ENCODE results near the gene MAN1C1. TPM values are rescaled to one million over a fixed set of nuclear protein-coding genes. Genes with fewer than 3 reads are reported as not detected.

The MAN1C1 gene
- polyA plus RNA-seq, 1 of the 3 experiments (the other 2 are of a cell fraction): 0.20 TPM

- TF ChIP-seq GABPA (IDR thresholded peaks at IDR 0.05; ENCODE audit: low read depth) (no peak), PBX3 (IDR thresholded peaks at IDR 0.05) (no peak), POLR2AphosphoS5 (IDR thresholded peaks at IDR 0.05; ENCODE audit: low read depth, low read length) (no peak), SIN3A (IDR thresholded peaks at IDR 0.05; ENCODE audit: borderline replicate concordance, low read depth, low read length) (no peak), TCF12 (IDR thresholded peaks at IDR 0.05) (no peak)
- Histone ChIP-seq H4K20me1 (ENCODE audit: insufficient read depth) (no peaks in the 10 kb centered on the region), H3K79me2 (ENCODE audit: insufficient read depth) (no peaks in the 10 kb centered on the region), H3K4me3 (ENCODE audit: low read depth in 2 of 2, low read length in 1 of 2) (no peak overlapping the region), H3K27ac (ENCODE audit: low read depth in 2 of 2, low read length in 1 of 2) (peak overlapping the region in 1 of 2 experiments; percentile 78; a peak in 2 of 4 replicates), H3K9ac (no peak overlapping the region), H3K9me2 (no peaks in the 10 kb centered on the region), H2AFZ (ENCODE audit: low read depth) (no peak overlapping the region), H3K4me1 (ENCODE audit: control insufficient read depth in 1 of 2, insufficient read depth in 2 of 2, low read depth in 1 of 2, low read length in 1 of 2) (peaks cover 16 to 73% of the 10 kb centered on the region in 2 experiments), H3K4me2 (no peak overlapping the region), H3F3A (replicated peaks; ENCODE audit: insufficient read depth) (no peaks in the 10 kb centered on the region), H3K27me3 (ENCODE audit: insufficient read depth) (no peaks in the 10 kb centered on the region), H3K36me3 (replicated peaks in 1 of 2; ENCODE audit: control insufficient read depth in 1 of 2, insufficient read depth in 2 of 2, low read length in 1 of 2) (no peaks in the 10 kb centered on the region), H3K9me3 (no peaks in the 10 kb centered on the region)
- DNase-seq: no peak
- CTCF ChIA-PET: interaction anchor here (0.9 to 2.5 kb wide), 9 partner anchors 9 to 107 kb away, joined by 3 to 6 read pairs (median 4); no protein-coding TSS in a partner anchor
- POLR2A ChIA-PET: interaction anchor here (1.4 kb wide), 1 partner anchor 24 kb away, joined by 5 read pairs; no protein-coding TSS in a partner anchor
- 68% methylated on average over 5 of the region's 6 CpGs for WGBS (ENCODE audit: low lambda C conversion rate)
These were observed 87.2 kb downstream of the MAN1C1 start for GRCh38 chr1:25703671-25704266.

- ChIA-PET POLR2A (interaction anchor here (1.4 kb wide), 1 partner anchor 23 kb away, joined by 5 read pairs; no protein-coding TSS in a partner anchor), CTCF (interaction anchor here (0.9 to 1.6 kb wide), 8 partner anchors 9 to 96 kb away, joined by 3 to 5 read pairs (median 4); no protein-coding TSS in a partner anchor)
- Histone ChIP-seq H3K4me1 (ENCODE audit: control insufficient read depth in 1 of 2, insufficient read depth in 2 of 2, low read depth in 1 of 2, low read length in 1 of 2) (peaks cover 18 to 75% of the 10 kb centered on the region in 2 experiments), H3K9me2 (no peaks in the 10 kb centered on the region), H3K36me3 (replicated peaks in 1 of 2; ENCODE audit: control insufficient read depth in 1 of 2, insufficient read depth in 2 of 2, low read length in 1 of 2) (no peaks in the 10 kb centered on the region), H3K4me2 (no peak overlapping the region), H3K9ac (no peak overlapping the region), H3K4me3 (ENCODE audit: low read depth in 2 of 2, low read length in 1 of 2) (no peak overlapping the region), H3F3A (replicated peaks; ENCODE audit: insufficient read depth) (no peaks in the 10 kb centered on the region), H3K27ac (ENCODE audit: low read depth in 2 of 2, low read length in 1 of 2) (peak overlapping the region in 1 of 2 experiments; percentile 78; a peak in 2 of 4 replicates), H3K27me3 (ENCODE audit: insufficient read depth) (no peaks in the 10 kb centered on the region), H3K9me3 (no peaks in the 10 kb centered on the region), H4K20me1 (ENCODE audit: insufficient read depth) (no peaks in the 10 kb centered on the region), H2AFZ (ENCODE audit: low read depth) (no peak overlapping the region), H3K79me2 (ENCODE audit: insufficient read depth) (no peaks in the 10 kb centered on the region)
- DNase-seq: peak; percentile 70
- 92% methylated on average over 2 of the region's 7 CpGs for WGBS (ENCODE audit: low lambda C conversion rate)
- TF ChIP-seq TCF12 (IDR thresholded peaks at IDR 0.05): 0 out of 2 replicates have a peak, but pooled peaks have one; percentile 17
- TF ChIP-seq CHD2 (IDR thresholded peaks at IDR 0.05; ENCODE audit: low read length, partially characterized antibody): peak; percentile 30
- no peak for TF ChIP-seq FOSL2 (IDR thresholded peaks at IDR 0.05; ENCODE audit: borderline replicate concordance, low read depth)
- peak in 1 of 2 experiments; percentile 59; a peak in 1 of 4 replicates for TF ChIP-seq EP300 (IDR thresholded peaks at IDR 0.05; ENCODE audit: borderline replicate concordance in 1 of 2, low read depth in 1 of 2, low read length in 1 of 2)
- no peak for TF ChIP-seq YY1 (IDR thresholded peaks at IDR 0.05; ENCODE audit: low read depth)
- peak; percentile 83; the same call in 1 of the 2 replicates for TF ChIP-seq MXI1 (IDR thresholded peaks at IDR 0.05; ENCODE audit: low read depth, low read length)
- no peak for TF ChIP-seq TEAD4 (IDR thresholded peaks at IDR 0.05; ENCODE audit: borderline replicate concordance, insufficient read depth)
- peak; percentile 43; the same call in 1 of the 2 replicates for TF ChIP-seq RCOR1 (IDR thresholded peaks at IDR 0.05; ENCODE audit: low read length)
- TF ChIP-seq GATA2 (CRISPR knock-in tag; IDR thresholded peaks at IDR 0.05): peak; percentile 83
These were observed 87.7 kb downstream of the MAN1C1 start for GRCh38 chr1:25704267-25704691.
